Endothelial cell of hepatic sinusoid (primary cell): ENCODE measurements around the gene NPFFR1.
"Not testable (repeated sequence)": the region's sequence is repeated elsewhere in the genome, so short reads cannot be mapped to it uniquely, and the experiment has no call there.

Source experiments
- in situ Hi-C: cut with HindIII; loops from 2 replicates; pipeline ENCODE4 v1.10.0; 2017; ENCODE audit warnings: low sequenced_read_pairs

The NPFFR1 gene

DNA sequence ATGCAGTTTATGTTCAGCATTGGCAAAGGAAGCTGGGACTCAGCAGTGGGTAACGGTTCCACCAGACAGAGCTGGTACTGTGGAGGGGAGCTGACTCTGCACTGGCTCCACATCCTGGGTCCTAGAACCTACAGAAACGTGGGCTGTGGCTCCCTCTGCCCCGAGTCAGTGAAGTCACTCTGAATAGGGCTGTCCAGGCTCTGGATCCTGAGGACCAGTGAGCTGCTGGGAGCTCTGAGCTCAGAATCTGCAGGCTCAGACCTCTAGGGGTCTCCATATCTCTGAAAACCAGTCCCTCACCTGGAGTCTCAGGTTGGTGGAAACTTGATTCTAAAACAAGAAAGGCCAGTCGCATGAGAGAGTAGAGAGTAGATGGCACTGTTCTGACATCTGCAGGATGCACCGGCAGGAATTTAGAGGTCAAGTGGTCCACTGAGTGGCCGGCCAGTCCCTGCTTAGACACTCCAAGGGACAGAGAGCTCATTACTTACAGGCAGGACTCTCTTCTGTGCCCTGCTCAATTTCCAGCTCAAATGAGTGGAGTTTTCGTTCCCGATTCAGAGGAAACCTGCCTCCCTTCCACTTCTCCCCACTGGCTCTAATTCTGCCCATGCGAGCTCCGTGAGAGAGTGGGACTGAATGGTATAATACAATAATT lies 18.6 kb downstream of the NPFFR1 start:
- in situ Hi-C loops, result loop anchor here (5.0 kb wide), 1 partner anchor 67 kb away; no protein-coding TSS in a partner anchor

DNA sequence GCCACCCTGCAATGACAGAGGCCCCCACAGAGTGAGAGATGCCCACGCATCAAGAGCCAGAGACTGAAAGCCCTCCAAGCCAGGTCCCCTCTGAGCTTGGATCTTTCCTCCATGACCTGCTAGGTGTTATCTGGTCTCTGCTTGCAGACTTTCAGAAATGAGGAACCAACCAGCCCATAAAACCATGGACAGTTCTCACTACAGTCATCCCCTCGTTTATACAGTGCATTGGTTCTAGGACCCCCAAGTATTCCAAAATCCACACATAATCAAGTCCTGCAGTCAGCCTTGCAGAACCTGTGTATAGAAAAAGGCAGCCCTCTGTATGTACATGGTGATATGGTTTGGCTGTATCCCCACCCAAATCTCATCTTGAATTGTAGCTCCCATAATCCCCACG lies 23.1 kb downstream of the NPFFR1 start:
- in situ Hi-C loops, result no loop called here

DNA sequence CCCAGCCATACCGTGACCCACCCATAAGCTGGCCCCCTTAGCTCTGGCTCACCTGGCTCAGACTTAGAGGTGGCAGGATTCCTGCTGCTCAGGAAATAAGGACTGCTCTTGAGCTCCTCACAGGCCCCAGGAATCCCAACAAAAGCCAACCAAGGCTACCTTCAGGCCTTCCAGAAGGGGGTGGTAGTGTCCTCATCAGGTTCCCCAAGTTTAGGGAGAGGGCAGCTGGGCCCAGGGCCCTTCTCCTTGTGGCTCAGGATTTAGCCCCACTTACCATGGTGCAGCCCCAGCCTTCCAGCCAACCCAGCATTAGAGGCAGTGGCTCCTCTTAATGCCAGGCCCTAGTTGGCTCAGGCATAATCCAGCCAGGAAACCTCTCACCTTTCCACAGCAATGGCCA lies 23.5 kb downstream of the NPFFR1 start:
- in situ Hi-C loops, result no loop called here

DNA sequence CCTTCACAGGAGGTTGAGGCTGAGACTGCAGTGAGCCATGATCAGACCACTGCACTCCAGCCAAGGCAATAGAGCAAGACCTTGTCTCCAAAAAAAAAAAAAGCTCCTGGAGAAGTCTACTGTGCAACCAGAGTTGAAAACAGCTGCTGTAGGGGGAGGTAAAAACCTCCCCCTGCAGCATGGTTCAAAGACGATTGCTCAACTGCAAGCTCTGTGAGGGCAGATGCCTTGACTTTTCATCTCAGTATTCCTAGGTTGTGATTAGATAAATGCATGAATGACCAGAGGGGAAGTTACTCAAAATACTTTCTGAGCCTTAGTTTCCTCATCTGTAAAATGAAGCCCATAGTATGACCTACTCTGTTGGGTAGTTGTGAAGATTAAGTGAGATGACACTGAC lies 25.6 kb downstream of the NPFFR1 start:
- in situ Hi-C loops, result no loop called here

DNA sequence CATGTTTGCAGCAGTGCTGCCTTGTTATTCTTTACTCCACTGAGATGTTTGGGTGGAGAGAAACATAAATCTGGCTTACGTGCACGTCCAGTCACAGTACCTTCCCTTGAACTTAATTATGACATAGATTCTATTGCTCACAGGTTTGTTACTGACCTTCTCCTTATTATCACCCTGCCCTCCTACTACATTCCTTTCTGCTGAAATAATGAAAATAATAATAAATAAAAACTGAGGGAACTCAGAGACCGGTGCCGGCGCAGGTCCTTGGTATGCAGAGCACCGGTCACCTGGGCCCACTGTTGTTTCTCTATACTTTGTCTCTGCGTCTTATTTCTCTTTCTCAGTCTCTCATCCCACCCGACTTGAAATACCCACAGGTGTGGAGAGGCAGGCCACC lies 26.0 kb downstream of the NPFFR1 start:
- in situ Hi-C loops, result not testable (repeated sequence)

DNA sequence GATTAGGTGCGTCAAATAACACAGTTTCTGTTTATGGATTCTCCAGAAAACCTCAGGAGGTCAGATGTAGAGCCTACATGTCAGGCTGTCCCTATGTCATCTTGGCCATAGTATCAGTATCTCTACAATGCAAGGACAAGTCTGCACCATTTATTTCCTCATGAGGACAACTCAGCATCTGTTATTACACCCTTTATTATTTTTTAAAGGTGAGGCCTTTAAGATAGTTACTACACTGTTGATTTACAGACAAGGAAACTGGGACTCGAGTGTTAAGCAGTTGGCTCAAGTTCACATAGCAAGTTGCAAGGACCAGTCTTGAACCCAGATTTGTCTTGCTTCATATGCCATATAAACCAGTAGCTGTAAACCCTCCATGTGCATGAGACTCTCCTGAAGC lies 27.3 kb downstream of the NPFFR1 start:
- in situ Hi-C loops, result no loop called here

DNA sequence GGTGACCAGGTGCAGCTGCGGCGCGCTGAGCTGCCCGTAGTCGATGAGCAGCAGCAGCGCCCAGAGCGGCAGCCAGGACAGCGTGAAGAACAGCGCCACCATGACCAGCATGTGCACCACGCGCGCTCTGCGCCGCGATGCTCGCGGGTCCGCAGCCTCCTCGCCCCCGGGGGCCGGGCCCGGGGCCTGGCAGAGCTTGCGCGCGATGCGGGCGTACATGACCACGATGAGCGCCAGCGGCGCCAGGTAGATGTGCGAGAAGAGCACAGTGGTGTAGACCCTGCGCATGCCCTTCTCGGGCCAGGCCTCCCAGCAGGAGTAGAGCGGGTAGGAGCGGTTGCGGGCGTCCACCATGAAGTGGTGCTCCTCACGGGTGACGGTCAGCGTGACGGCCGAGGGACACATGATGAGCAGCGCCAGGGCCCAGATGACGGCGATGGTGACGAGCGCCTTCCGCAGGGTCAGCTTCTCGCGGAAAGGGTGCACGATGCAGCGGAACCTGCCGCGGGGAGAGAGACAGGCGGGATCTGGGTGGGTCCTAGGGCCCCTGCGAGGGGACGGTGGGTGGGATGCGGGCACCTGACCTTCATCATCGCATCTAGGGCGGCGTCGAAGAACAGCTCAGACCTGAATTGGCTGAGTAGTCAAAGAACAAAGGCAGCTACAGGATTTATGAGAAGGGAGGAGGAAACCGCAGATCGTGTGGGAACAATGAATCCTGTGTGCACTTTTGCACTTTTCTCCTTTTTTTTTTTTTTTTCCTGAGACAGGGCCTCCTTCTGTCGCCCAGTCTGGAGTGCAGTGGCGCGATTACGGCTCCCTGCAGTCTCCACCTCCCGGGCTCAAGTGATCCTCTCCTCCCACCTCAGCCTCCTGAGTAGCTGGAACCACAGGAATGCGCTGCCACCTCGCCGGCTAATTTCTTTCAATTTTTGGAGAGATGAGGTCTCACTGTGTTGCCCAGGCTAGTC lies 28.2 kb downstream of the NPFFR1 start:
- in situ Hi-C loops, result no loop called here

DNA sequence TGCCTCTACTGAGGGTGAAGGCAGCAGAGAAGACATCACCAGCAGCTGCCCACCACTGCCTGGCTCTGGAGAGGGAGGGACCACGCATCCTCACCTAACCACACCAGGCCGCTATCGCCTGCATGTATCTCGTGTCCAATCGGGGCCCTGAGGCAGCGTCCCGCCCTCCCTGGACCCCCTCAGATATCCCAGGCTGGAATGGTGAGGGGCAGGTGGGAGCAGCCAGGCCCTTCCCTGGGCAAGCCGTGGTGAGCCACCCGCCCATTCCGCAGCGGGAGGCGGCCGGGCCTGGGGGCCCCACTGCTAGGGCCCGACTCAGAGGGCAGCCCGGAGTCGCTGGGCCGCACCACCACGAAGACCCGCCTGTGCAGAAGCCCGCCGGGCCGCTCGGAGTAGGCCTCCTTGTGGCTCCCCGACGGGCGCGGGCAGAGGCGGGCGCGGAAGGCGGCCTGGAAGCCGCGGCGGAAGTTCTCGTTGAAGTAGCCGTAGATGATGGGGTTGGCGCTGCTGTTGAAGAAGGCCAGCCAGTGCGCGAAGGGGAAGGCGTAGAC lies 29.0 kb downstream of the NPFFR1 start:
- in situ Hi-C loops, result no loop called here

DNA sequence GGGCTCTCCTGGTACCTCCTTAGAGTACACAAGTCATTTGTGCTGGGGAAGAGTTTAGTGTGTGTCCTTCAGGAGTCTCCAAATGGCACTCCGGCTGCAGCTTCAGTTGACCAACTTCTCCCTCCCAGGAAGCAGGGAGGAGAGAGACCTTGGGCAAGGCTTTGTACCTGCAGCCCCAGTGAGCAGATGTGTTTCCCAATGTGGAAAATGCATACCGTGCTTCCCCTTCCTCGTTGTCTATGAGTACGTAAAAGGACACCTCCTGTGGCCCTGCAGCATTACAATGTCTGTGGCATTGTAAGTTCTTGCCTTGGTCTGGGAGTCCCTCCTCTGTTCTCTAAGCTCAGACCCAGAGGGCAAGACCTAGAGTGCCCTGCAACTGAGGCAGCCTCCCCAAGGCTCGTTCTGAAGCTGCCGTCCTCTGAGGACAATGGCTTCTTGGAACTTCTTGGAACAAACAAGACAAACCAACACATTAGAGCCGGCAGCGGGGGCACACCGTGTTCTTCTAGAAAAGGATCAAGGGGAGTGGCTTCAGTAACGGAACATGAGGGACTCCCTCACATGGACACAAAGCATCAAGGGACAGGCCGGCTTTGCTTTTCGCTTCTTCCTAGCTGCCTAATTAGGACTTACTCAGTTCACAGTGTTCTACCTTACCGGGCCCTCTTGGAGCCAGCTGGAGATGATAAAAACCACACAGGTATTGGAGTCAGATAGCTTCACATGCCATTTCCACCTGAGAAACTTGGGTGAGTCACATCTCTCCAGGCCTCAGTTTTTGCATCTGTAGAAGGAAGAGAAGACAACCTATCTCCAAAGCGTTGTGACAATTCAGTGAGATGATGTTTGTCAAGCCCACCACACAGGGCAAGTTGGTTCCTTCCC lies 29.7 kb downstream of the NPFFR1 start:
- in situ Hi-C loops, result no loop called here

DNA sequence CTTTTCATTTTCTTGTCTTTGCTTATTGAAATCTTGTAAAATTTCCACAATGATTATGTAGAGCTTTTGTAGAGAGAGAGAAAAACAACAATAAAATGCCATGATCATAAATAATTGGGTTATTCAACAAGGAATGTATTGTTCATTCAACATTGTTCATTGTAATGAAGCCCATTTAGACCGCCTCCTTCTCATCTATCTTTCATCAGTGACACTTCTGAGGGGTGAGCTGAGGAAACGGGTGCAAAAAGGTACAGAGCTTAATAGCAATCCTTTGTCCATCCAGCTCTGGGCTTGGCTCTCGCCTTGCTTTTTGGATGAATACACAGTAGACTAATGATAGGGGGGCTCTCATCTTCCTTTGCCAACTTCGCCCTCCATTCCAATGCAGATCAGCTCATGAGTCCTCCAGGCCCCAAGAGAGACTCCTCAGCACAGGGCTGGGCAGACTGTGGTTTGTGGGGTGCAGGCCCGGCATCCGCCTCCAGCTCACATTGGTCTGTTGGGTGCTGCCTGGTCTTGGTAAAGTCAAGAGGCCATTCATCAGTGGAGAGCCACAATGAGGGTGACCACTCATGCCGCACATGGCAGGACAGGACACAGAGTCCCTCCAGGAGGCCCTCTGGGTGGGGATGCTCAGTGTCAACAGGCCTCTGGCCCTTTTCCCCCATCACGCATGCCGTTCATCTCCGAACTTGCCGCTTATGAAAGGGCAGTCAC lies 32.7 kb downstream of the NPFFR1 start:
- in situ Hi-C loops, result no loop called here

DNA sequence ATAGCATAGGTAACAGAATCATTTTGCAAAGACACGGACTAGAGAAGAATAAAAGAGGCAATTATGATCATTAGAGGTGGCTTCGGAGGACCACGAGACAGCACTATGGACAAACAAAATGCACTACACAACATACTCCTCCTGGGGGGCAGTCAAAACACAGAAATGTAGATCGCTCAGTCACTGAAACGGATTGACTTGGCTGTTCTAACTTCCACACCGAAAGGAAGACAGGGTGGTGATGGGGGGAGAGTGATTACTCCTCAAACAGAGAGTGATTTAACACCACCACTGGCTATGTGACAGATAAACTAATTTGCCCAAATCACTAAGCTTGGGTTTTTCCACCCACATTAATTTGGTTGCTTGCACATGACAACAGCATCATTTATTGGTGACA lies 36.4 kb downstream of the NPFFR1 start:
- in situ Hi-C loops, result no loop called here

DNA sequence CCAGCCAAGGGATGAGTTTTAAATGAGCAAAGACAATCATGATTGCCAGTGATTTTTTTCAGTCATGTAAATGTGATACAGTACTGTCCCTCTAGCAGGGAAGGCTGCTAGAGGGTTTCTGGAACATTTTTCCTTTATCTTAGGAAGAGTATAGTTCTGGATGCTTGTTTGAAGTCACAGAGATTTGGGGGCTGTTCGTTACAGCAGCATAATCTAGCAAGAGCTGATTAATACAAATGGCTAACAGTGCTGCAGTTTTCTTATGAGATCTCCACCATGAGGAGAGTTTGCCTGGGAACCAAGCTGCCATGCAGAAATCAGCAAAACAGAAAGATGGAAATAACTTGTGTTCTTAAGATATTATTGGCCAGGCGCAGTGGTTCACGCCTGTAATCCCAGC lies 42.7 kb downstream of the NPFFR1 start:
- in situ Hi-C loops, result no loop called here

DNA sequence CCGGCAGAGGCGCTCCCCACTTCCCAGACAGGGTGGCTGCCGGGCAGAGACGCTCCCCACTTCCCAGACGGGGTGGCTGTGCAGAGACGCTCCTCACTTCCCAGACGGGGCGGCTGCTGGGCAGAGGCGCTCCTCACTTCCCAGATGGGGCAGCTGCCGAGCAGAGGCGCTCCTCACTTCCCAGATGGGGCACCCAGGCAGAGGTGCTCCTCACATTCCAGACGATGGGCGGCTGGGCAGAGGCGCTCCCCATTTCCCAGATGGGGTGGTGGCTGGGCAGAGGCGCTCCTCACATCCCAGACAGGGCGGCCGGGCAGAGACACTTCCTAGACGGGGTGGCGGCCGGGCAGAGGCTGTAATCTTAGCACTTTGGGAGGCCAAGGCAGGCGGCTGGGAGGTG lies 43.8 kb downstream of the NPFFR1 start:
- in situ Hi-C loops, result not testable (repeated sequence)

DNA sequence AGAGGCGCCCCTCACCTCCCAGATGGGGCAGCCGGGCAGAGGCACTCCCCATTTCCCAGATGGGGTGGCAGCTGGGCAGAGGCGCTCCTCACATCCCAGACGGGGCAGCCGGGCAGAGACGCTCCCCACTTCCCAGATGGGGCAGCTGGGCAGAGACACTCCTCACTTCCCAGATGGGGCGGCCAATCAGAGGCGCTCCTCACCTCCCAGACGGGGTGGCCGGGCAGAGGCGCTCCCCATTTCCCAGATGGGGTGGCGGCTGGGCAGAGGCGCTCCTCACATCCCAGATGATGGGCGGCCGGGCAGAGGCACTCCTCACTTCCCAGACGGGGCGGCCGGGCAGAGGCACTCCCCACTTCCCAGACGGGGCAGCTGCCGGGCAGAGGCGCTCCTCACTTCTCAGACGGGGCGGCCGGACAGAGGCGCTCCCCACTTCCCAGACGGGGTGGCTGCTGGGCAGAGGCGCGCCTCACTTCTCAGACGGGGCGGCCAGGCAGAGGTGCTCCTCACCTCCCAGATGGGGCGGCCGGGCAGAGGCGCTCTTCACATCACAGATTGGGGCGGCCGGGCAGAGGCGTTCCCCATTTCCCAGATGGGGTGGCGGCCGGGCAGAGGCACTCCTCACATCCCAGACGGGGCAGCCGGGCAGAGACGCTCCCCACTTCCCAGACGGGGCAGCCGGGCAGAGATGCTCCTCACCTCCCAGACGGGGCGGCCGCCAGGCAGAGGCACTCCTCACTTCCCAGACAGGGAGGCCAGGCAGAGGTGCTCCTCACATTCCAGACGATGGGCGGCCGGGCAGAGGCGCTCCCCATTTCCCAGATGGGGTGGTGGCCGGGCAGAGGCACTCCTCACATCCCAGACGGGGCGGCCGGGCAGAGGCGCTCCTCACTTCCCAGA lies 44.5 kb downstream of the NPFFR1 start:
- in situ Hi-C loops, result not testable (repeated sequence)

DNA sequence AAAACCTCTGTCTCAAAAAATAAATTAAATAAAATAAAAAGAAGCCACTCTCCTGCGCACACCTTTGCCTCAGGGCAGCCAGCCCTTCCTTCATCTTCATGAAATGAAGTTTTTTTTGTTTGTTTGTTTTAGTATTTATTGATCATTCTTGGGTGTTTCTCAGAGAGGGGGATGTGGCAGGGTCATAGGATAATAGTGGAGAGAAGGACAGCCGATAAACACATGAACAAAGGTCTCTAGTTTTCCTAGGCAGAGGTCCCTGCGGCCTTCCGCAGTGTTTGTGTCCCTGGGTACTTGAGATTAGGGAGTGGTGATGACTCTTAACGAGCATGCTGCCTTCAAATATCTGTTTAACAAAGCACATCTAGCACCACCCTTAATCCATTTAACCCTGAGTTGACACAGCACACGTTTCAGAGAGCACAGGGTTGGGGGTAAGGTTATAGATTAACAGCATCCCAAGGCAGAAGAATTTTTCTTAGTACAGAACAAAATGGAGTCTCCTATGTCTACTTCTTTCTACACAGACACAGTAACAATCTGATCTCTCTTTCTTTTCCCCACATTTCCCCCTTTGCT lies 45.8 kb downstream of the NPFFR1 start:
- in situ Hi-C loops, result not testable (repeated sequence)

DNA sequence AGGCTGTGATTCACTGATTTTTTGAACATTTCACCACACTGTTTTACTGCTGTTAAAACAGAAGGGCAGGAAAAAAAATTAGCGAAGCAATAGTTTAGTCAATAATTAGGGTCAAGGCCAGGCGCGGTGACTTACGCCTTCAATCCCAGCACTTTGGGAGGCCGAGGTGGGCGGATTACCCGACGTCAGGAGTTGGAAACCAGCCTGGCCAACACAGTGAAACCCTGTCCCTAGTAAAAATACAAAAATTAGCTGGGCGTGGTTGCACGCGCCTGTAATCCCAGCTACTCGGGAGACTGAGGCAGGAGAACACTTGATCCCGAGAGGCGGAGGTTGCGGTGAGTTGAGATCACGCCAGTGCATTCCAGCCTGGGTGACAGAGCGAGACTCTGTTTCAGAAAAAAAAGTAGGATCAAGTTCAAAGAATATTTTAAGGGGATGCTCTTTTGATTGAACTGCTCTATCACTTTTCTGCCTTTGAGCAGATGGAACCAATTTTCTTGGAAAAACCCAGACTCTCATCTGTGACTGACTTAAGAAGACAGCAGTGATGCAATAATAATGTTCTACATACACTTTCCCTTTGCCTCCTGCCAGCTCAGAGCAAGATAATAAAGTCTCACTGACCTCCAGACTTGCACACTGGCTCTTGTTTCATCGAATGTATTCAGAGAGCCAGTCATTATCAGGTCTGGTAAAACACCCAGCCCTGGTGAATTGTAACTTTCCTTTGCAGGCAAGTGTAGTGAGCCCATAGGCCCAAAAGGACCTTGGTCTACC lies 48.9 kb downstream of the NPFFR1 start:
- in situ Hi-C loops, result no loop called here

DNA sequence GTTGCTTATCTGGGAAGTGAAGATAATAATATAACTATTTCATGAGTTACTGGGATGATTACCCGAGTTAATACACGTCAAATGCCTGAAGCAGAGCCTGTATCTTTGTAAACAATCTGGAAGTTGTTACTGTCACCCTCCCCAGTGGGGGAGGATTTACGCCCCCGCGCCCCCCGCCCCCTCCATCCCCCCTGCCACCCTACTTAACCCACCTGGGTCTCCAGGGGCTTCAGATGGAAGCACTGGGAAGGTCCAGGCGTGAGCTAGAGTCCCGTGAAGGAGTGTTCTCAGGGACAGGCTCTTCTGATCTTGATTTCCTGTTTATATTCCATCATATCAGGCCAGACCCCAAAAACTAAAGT lies 49.9 kb downstream of the NPFFR1 start:
- in situ Hi-C loops, result no loop called here
